HG03139 (cell line): ENCODE measurements around the gene CPB1.

Source experiments
- ATAC-seq: cut with Tn5 transposase; IDR thresholded peaks from one replicate; pipeline ENCODE4 v1.9.1; 2021; ENCODE audit not compliant: unreplicated experiment

Gene CPB1

GRCh38 chr3:148881286-148881685, 53.7 kb downstream of the CPB1 start:
- ATAC-seq = no peak

- no peak for ATAC-seq
Measured at GRCh38 chr3:148882288-148882687, 54.7 kb downstream of the CPB1 start.

- ATAC-seq = no peak
Measured at GRCh38 chr3:148883163-148883562, 55.6 kb downstream of the CPB1 start.

GRCh38 chr3:148884261-148884660, 56.6 kb downstream of the CPB1 start:
- ATAC-seq = no peak

- ATAC-seq = no peak
Measured at GRCh38 chr3:148889828-148890227, 62.2 kb downstream of the CPB1 start.

GRCh38 chr3:148896062-148896461, 68.5 kb downstream of the CPB1 start:
- no peak for ATAC-seq

- ATAC-seq = no peak
Measured at GRCh38 chr3:148901987-148902791, 74.6 kb downstream of the CPB1 start.

- no peak for ATAC-seq
Measured at GRCh38 chr3:148903022-148903442, 75.4 kb downstream of the CPB1 start.

- ATAC-seq = no peak
Measured at GRCh38 chr3:148903941-148904340, 76.3 kb downstream of the CPB1 start.

- no peak for ATAC-seq
Measured at GRCh38 chr3:148906667-148907066, 79.1 kb downstream of the CPB1 start.
